GM13977 (cell line): ENCODE results near the gene RAG2.

Experiments
- DNase-seq: peaks from one replicate; pipeline ENCODE4 v3.0.0; 2012; ENCODE audit warnings: low spot score
- in situ Hi-C: fragments of 300-500 bp; cut with MboI; formaldehyde crosslinking; loops from one replicate; pipeline ENCODE4 v1.12.0; 2022; ENCODE audit warnings: low sequenced_read_pairs, low pct_unique_long_range_greater_than_20kb, mixed read lengths, inconsistent platforms; ENCODE audit not compliant: unreplicated experiment
- TF ChIP-seq, protein P1 (sequence below): IDR thresholded peaks from 2 replicates; pipeline ENCODE4 v1.5.1; 2012; ENCODE audit warnings: mild to moderate bottlenecking, control low read depth; ENCODE audit not compliant: insufficient read depth; ENCODE audit errors: extremely low read depth, missing control alignments

The RAG2 gene

GRCh38 chr11:36627471-36627870 is 29.4 kb upstream of the RAG2 start:
- no peak for DNase-seq
- in situ Hi-C loops: no loop called here
- TF ChIP-seq, protein P1, sequence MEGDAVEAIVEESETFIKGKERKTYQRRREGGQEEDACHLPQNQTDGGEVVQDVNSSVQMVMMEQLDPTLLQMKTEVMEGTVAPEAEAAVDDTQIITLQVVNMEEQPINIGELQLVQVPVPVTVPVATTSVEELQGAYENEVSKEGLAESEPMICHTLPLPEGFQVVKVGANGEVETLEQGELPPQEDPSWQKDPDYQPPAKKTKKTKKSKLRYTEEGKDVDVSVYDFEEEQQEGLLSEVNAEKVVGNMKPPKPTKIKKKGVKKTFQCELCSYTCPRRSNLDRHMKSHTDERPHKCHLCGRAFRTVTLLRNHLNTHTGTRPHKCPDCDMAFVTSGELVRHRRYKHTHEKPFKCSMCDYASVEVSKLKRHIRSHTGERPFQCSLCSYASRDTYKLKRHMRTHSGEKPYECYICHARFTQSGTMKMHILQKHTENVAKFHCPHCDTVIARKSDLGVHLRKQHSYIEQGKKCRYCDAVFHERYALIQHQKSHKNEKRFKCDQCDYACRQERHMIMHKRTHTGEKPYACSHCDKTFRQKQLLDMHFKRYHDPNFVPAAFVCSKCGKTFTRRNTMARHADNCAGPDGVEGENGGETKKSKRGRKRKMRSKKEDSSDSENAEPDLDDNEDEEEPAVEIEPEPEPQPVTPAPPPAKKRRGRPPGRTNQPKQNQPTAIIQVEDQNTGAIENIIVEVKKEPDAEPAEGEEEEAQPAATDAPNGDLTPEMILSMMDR: no peak

DNA sequence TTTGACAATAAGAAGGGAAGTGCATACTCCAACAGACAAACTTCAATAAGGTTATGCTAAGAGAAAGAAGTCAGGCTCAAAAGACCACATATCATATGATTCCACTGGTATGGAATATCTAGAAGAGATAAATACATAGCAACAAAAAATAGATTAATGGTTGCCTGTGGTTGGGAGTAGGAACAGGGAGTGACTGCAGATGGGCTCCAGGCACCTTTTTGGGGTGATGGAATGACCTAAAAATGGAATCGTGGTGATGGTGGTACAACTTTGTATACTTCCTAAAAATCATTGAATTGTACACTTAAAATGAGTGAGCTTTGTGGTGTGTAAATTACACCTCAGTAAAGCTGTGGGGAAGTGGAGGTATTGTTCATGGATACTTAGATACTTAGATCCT is 29.0 kb upstream of the RAG2 start:
- TF ChIP-seq, protein P1: no peak
- in situ Hi-C loops: no loop called here
- no peak for DNase-seq

- DNase-seq: no peak
- TF ChIP-seq, protein P1: no peak
- in situ Hi-C loops: no loop called here
Measured at GRCh38 chr11:36623494-36623893, 25.5 kb upstream of the RAG2 start.

GRCh38 chr11:36622431-36623136 is 24.5 kb upstream of the RAG2 start:
- DNase-seq: peak; percentile 13
- TF ChIP-seq, protein P1: peak; percentile 41
- in situ Hi-C loops: no loop called here

DNA sequence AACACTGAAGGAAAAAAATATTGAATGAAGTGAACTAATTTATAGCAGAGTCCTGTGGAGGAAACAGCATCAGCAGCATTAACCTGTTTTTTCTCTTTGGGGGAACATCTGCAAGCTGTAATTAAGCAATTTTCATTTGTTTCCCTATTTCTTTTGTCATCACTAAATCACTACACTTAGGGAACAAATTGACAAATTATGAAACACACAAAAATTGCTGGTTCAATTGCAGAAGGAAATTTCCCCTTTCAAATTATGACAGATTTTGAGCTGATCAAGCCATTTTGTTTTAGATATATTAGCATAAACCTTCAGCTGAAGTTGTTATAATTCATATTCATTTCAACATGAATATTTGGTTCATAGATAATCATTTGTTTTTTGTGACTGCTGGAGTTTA is 22.2 kb upstream of the RAG2 start:
- no peak for DNase-seq
- TF ChIP-seq, protein P1: no peak
- in situ Hi-C loops: no loop called here

GRCh38 chr11:36619502-36619901 is 21.5 kb upstream of the RAG2 start:
- in situ Hi-C loops: no loop called here

More at GRCh38 chr11:36619502-36619901, 21.5 kb upstream of the RAG2 start:
- DNase-seq: no peak
- TF ChIP-seq, protein P1: no peak
